Upper lobe of right lung (tissue), 1 donor: ENCODE results near the gene UPB1. TPM values are rescaled to one million over a fixed set of nuclear protein-coding genes. Genes with fewer than 3 reads are reported as not detected.
A peak's percentile ranks its signal among the peaks of the same experiment; 100 is the strongest.
"Not testable (repeated sequence)": the region's sequence is repeated elsewhere in the genome, so short reads cannot be mapped to it uniquely, and the experiment has no call there.

Experiments used
- ATAC-seq: fragments of 200-7000 bp; cut with Tn5 transposase; one replicate; pipeline ENCODE4 v1.9.1; 2020; ENCODE audit warnings: mild to moderate bottlenecking, moderate library complexity
- DNase-seq: peaks from one replicate; pipeline ENCODE4 v3.0.0-alpha.2; 2020
- H3K27ac ChIP-seq: fragments of 200-600 bp; one replicate; pipeline ENCODE4 v1.8.0; 2022
- H3K27me3 ChIP-seq: fragments of 200-600 bp; one replicate; pipeline ENCODE4 v1.8.0; 2022; ENCODE audit warnings: mild to moderate bottlenecking
- H3K36me3 ChIP-seq: fragments of 200-600 bp; one replicate; pipeline ENCODE4 v1.8.0; 2022
- H3K4me1 ChIP-seq: fragments of 200-600 bp; one replicate; pipeline ENCODE4 v1.8.0; 2022
- H3K4me3 ChIP-seq: fragments of 200-600 bp; one replicate; pipeline ENCODE4 v1.8.0; 2022; ENCODE audit warnings: mild to moderate bottlenecking
- H3K9me3 ChIP-seq: fragments of 200-600 bp; one replicate; pipeline ENCODE4 v1.8.0; 2022
- intact Hi-C: fragments of 100-400 bp; cut with DNase I; formaldehyde crosslinking; loops from one replicate; pipeline ENCODE4 v1.11.0; 2022
- total RNA-seq: library from RNA; stranded (reverse); fragmentation: NEBNext Ultra II Directional; extraction: Animal tissue kit (Norgen Biotek cat#: 25700); gene quantifications from one replicate; pipeline ENCODE4 v1.2.1, GENCODE V29; 2021
- TF ChIP-seq, protein P1 (sequence below): fragments of 200-600 bp; IDR thresholded peaks from one replicate; pipeline ENCODE4 v1.8.0; 2022; ENCODE audit warnings: antibody characterized with exemption
- donor health status: DM: no; HTN: yes; CAD: no; lungs with severe emphysema.

UPB1 gene
- total RNA-seq, 1 donor from 2014 or later: 1.5 TPM

DNA sequence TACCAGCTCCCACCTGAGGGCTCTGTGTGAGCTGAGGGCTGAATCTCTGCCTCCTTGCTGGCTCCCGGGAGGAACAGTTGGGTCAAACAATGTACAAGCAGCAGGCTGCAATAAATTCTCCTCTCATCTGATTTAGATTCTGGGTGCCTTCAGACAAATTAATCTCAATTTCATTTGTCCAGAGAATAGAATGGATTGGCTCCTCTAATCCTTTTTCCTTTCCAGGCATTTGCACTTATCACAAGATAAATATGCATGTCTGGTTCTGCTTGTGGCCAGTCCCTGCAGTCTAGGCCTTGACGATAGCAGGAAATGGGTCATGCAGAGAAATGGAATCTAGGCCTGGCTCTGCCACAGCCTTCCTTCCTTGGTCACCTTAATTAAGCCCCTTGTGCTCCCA is 28.7 kb downstream of the UPB1 start:
- TF ChIP-seq, protein P1, sequence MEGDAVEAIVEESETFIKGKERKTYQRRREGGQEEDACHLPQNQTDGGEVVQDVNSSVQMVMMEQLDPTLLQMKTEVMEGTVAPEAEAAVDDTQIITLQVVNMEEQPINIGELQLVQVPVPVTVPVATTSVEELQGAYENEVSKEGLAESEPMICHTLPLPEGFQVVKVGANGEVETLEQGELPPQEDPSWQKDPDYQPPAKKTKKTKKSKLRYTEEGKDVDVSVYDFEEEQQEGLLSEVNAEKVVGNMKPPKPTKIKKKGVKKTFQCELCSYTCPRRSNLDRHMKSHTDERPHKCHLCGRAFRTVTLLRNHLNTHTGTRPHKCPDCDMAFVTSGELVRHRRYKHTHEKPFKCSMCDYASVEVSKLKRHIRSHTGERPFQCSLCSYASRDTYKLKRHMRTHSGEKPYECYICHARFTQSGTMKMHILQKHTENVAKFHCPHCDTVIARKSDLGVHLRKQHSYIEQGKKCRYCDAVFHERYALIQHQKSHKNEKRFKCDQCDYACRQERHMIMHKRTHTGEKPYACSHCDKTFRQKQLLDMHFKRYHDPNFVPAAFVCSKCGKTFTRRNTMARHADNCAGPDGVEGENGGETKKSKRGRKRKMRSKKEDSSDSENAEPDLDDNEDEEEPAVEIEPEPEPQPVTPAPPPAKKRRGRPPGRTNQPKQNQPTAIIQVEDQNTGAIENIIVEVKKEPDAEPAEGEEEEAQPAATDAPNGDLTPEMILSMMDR: no peak
- DNase-seq: no peak
- intact Hi-C loops: loop anchor here (10.0 kb wide), 1 partner anchor 199 kb away; no protein-coding TSS in a partner anchor
- no peaks in the 10 kb centered on the region for H3K36me3 ChIP-seq
- H3K4me1 ChIP-seq: peaks cover 7% of the 10 kb centered on the region
- no peaks in the 10 kb centered on the region for H3K27me3 ChIP-seq
- H3K27ac ChIP-seq: no peak overlapping the region
- H3K9me3 ChIP-seq: no peaks in the 10 kb centered on the region
- no peak for ATAC-seq
- no peak overlapping the region for H3K4me3 ChIP-seq

DNA sequence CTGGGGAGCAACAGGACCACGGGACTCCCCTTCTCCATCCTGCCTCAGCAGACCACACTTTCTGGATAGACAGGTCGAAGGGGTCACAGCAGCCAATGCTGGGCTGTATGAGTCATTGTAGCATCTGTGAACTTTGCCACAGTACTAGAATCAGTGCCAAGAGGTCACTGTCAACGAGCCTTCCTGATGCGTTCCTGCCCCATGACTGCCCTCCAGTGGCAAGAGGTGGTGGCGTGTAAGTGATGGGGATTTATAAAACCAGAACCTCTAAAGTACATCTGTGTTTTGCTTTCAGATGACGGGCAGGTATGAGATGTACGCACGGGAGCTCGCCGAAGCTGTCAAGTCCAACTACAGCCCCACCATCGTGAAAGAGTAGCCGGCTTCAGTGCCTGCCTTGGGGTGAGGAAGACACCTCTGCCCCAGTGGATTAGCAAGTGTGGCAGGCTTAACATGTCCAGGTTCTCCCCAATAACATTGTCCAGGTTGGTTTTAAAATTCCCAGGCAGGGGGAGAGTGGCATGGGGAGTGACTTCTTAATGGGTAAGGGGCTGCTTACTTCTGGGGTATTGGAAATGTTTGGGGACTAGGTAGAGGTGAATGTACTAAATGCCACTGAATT is 30.4 kb downstream of the UPB1 start:
- no peak overlapping the region for H3K4me3 ChIP-seq
- intact Hi-C loops: loop anchor here (10.0 kb wide), 1 partner anchor 201 kb away; no protein-coding TSS in a partner anchor
- no peak overlapping the region for H3K27ac ChIP-seq
- H3K36me3 ChIP-seq: no peaks in the 10 kb centered on the region
- ATAC-seq (peak; percentile 89), DNase-seq (peak; percentile 85)
- H3K27me3 ChIP-seq: no peaks in the 10 kb centered on the region
- H3K9me3 ChIP-seq: no peaks in the 10 kb centered on the region
- TF ChIP-seq, protein P1: peak; percentile 86
- H3K4me1 ChIP-seq: peaks cover 7% of the 10 kb centered on the region

DNA sequence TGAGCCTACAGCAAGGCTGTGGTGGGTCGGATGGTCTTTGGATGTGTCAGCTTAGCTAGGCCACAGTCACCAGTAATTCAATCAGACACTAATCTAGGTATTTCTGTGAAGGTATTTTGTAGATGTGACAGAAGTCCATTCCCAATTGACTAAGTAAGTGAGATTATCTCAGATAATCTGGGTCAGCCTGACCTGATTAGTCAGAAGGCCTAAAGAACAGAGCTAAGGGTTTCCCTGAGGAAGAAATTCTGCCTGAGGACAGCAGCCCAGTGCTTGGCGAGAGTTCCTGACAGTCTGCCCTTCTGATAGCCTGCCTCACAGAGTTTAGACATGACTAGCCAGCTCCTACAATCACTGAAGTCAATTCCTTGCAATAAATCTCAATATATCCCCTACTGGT is 31.1 kb downstream of the UPB1 start:
- intact Hi-C loops: loop anchor here (10.0 kb wide), 1 partner anchor 201 kb away; no protein-coding TSS in a partner anchor
- TF ChIP-seq, protein P1: no peak
- Histone ChIP-seq H3K4me1 (peaks cover 7% of the 10 kb centered on the region), H3K27me3 (no peaks in the 10 kb centered on the region), H3K27ac (no peak overlapping the region), H3K4me3 (no peak overlapping the region), H3K36me3 (no peaks in the 10 kb centered on the region), H3K9me3 (no peaks in the 10 kb centered on the region)
- ATAC-seq (no peak), DNase-seq (no peak)

DNA sequence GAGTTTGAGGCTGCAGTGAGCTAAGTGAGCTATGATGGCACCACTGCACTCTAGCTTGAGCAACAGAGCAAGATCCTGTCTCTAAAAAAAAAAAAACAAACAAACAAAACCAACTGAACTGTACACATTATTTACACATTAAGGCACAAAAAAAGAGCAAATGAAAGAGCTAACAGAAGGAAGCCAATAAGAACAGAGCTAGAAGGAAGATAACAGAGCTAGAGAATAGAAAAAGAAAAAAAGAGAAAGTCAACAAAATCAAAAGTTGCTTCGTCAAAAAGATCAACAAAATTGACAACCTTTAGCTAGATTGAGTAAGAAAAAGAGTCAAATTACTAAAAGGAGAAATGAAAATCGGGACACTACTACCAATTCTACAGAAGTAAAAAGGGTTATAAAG is 34.8 kb downstream of the UPB1 start:
- Histone ChIP-seq H3K27ac (no peak overlapping the region), H3K27me3 (no peaks in the 10 kb centered on the region), H3K4me1 (peaks cover 7% of the 10 kb centered on the region), H3K36me3 (no peaks in the 10 kb centered on the region), H3K9me3 (no peaks in the 10 kb centered on the region), H3K4me3 (no peak overlapping the region)
- DNase-seq (no peak), ATAC-seq (no peak)
- TF ChIP-seq, protein P1: no peak
- intact Hi-C loops: loop anchor here (10.0 kb wide), 1 partner anchor 205 kb away; no protein-coding TSS in a partner anchor

DNA sequence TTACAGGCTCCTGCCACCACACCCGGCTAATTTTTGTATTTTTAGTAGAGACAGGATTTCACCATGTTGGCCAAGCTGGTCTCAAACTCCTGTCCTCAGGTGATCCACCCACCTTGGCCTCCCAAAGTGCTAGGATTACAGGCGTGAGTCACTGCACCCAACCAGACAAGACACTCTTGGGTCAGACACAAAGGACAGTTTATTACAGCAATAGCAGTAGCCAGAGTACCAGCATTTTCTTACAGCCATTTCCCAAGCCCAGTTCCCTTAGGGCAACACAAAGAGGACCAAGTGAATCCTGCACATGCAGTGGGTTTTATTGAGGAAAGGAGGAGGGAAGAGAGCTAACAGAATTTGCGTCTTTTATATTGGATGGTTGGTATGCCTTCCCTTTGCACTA is 35.8 kb downstream of the UPB1 start:
- peak overlapping the region; percentile 11 for H3K27ac ChIP-seq
- H3K4me1 ChIP-seq, DNase-seq, H3K27me3 ChIP-seq, ATAC-seq, H3K4me3 ChIP-seq, H3K9me3 ChIP-seq, H3K36me3 ChIP-seq, intact Hi-C loops: not testable (repeated sequence)

DNA sequence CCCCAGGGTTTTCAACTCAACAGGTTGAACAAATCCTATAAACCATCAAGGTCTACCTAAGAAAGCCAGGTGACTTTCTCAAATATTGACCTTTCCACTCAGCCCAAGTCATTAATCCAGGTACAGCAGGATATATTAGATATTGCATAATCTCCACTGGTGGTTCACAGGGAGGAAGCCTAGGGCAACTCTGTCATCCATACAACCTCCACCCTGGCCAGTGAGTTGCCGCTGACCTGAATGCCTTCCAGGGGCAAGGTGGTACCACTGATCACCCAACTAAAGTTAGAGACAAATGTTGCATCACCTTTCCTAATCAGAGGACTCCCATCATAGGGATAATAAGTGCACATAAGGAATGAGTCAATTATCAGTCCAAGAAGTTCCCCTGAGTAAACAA is 36.9 kb downstream of the UPB1 start:
- intact Hi-C loops: no loop called here
- peak; percentile 82 for ATAC-seq
- peak overlapping the region; percentile 13 for H3K27ac ChIP-seq

More for the DNA sequence above, 36.9 kb downstream of the UPB1 start:
- Histone ChIP-seq H3K9me3 (no peaks in the 10 kb centered on the region), H3K27me3 (no peaks in the 10 kb centered on the region), H3K36me3 (no peaks in the 10 kb centered on the region), H3K4me1 (no peaks in the 10 kb centered on the region), H3K4me3 (no peak overlapping the region)
- DNase-seq: no peak
- TF ChIP-seq, protein P1: no peak
